Transverse colon (tissue), 4 donors: ENCODE data around the gene TCERG1L. TPM values are rescaled to one million over a fixed set of nuclear protein-coding genes. Genes with fewer than 3 reads are reported as not detected.
"Not testable (repeated sequence)": the region's sequence is repeated elsewhere in the genome, so short reads cannot be mapped to it uniquely, and the experiment has no call there.

Experiments
- DNase-seq: peaks from one replicate; pipeline ENCODE4 v3.0.0-alpha.2; 2019
- H3K27ac ChIP-seq, 4 donors: fragments of 200-600 bp; sonication (generic); 2 replicates each; pipeline ENCODE4 v1.5.1; 2016 to 2018; ENCODE audit warnings: inconsistent platforms in 4 of 4
- H3K27me3 ChIP-seq: fragments of 200-600 bp; sonication (generic); 2 replicates; pipeline ENCODE4 v1.5.1; 2017; ENCODE audit warnings: inconsistent platforms
- H3K36me3 ChIP-seq, 4 donors: fragments of 200-600 bp; sonication (generic); 2 replicates each; pipeline ENCODE4 v1.5.1; 2017 to 2019; ENCODE audit warnings: inconsistent platforms in 4 of 4
- H3K4me1 ChIP-seq, 4 donors: fragments of 200-600 bp; sonication (generic); 2 replicates each; pipeline ENCODE4 v1.5.1; 2017 to 2020; ENCODE audit warnings: inconsistent platforms in 4 of 4
- H3K4me3 ChIP-seq, 4 donors: fragments of 200-600 bp; sonication (generic); 1 replicate in 1 of 4; 2 replicates in 3 of 4; pipeline versions ENCODE4 v1.5.1 to v1.6.1; 2017 to 2019; ENCODE audit warnings: inconsistent platforms in 4 of 4
- H3K9me3 ChIP-seq, 2 donors: fragments of 200-600 bp; sonication (generic); 2 replicates each; pipeline ENCODE4 v1.5.1; 2017 to 2019; ENCODE audit warnings: inconsistent platforms in 2 of 2
- EP300 ChIP-seq: sonication (generic); formaldehyde crosslinking; IDR thresholded peaks from one replicate; pipeline ENCODE4 v1.6.1; 2017; ENCODE audit warnings: antibody characterized with exemption, low read depth
- POLR2A ChIP-seq: fragments of 450-650 bp; IDR thresholded peaks from one replicate; pipeline ENCODE4 v1.6.1; 2016; ENCODE audit warnings: antibody characterized with exemption, mild to moderate bottlenecking, moderate library complexity
- POLR2AphosphoS5 ChIP-seq, 3 donors: sonication (generic); formaldehyde crosslinking; IDR thresholded peaks; one replicate each; pipeline ENCODE4 v1.6.1; 2016; ENCODE audit warnings: antibody characterized with exemption in 3 of 3
- WGBS, 2 donors: methylation state at CpG; one replicate each; pipeline ENCODE4 v1.1.5; 2018; ENCODE audit warnings: low coverage in 1 of 2; 5-methylcytosine and 5-hydroxymethylcytosine counted together
- in situ Hi-C, 4 donors: fragments of 200-750 bp; cut with MboI; loops; one replicate each; pipeline versions ENCODE4 v1.15.0 to v1.15.1; 2017; ENCODE audit warnings: low sequenced_read_pairs in 3 of 4, low pct_ligation_motif_present in 1 of 4, low pct_unique_long_range_greater_than_20kb in 1 of 4
- intact Hi-C: fragments of 100-400 bp; cut with DNase I; formaldehyde crosslinking; loops from one replicate; pipeline ENCODE4 v1.15.1; 2023; ENCODE audit warnings: low total_unique reads
- total RNA-seq, 4 donors: library from RNA; depleted of rRNA; stranded (reverse); fragments of >200 nt; gene quantifications; one replicate each; pipeline ENCODE4 v1.1.0, GENCODE V29; 2016
- TF ChIP-seq, protein P1 (sequence below), 5 experiments: fragments of 200-600 bp in 3 of 5; fragments of 450-650 bp in 2 of 5; sonication (generic) in 3 of 5; IDR thresholded peaks; 1 replicate in 2 of 5; 2 replicates in 3 of 5; pipeline ENCODE4 v1.5.1; 2016 to 2017; ENCODE audit warnings: antibody characterized with exemption in 5 of 5, inconsistent platforms in 3 of 5, mild to moderate bottlenecking in 2 of 5, moderate library complexity in 1 of 5

The TCERG1L gene
- total RNA-seq, 4 donors from 2014 or later: 0.16 TPM; not detected in 3

DNA sequence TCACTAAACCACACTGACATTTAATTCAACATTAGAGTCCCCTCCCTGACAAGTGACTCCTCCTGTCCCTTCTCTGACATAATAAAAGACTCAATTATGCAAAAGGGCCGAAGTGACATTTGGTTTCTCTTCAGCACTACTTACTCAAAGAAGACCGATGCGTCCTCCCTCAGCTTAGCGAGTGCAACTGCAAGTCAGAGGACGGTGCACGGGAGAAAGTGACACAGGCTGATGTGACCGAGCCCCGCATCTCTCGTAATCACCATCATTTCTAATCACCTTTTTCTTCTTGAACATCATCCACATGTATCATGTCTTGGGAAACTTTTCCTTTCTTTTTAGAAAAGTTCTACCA, 155.7 kb downstream of the TCERG1L start:
- in situ Hi-C loops (no loop called here), intact Hi-C loops (no loop called here)
- WGBS, 2 donors: 68 to 73% methylated on average over 8 to 9 of the region's 9 CpGs
- no peaks in the 10 kb centered on the region for H3K4me1 ChIP-seq
- no peaks in the 10 kb centered on the region for H3K27me3 ChIP-seq
- no peaks in the 10 kb centered on the region for H3K36me3 ChIP-seq
- DNase-seq: no peak
- H3K4me3 ChIP-seq: no peak overlapping the region
- H3K27ac ChIP-seq: no peak overlapping the region
- no peak for TF ChIP-seq POLR2AphosphoS5 (IDR thresholded peaks at IDR 0.05)
- no peaks in the 10 kb centered on the region for H3K9me3 ChIP-seq

DNA sequence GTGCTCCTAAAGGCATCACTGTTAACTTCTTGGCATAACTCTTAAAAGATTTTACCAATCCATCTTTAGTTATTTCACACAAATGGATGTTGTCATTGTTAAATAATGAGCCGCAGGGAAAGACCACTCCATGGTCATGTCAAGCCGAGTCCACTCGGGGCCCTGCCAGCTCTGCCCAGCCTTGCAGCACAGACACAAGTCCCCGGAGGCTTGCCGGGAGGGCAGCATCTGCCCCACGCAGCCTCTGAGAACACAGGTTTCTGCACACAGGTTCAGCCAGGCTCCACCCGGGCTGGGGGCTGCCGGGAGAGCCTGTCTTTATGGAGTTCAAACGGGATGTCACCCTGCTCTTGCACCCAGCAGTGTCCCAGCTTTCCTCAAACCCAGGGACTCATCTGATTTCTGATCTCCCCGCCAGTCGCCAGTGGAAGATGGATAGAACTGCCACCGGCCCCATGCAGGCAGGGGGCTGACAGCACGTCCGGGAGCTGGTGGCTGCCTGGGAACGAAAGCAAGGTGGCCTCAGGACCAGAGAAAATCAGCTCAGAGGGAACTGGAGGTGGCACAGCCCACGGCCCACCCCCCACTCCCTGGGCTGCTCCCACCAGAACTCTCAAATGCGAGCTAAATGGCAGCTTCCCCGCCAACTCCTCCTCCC, 156.2 kb downstream of the TCERG1L start:
- no peak for DNase-seq
- TF ChIP-seq POLR2AphosphoS5 (IDR thresholded peaks at IDR 0.05) (no peak), EP300 (no peak), POLR2A (no peak)
- TF ChIP-seq, protein P1, sequence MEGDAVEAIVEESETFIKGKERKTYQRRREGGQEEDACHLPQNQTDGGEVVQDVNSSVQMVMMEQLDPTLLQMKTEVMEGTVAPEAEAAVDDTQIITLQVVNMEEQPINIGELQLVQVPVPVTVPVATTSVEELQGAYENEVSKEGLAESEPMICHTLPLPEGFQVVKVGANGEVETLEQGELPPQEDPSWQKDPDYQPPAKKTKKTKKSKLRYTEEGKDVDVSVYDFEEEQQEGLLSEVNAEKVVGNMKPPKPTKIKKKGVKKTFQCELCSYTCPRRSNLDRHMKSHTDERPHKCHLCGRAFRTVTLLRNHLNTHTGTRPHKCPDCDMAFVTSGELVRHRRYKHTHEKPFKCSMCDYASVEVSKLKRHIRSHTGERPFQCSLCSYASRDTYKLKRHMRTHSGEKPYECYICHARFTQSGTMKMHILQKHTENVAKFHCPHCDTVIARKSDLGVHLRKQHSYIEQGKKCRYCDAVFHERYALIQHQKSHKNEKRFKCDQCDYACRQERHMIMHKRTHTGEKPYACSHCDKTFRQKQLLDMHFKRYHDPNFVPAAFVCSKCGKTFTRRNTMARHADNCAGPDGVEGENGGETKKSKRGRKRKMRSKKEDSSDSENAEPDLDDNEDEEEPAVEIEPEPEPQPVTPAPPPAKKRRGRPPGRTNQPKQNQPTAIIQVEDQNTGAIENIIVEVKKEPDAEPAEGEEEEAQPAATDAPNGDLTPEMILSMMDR (IDR thresholded peaks at IDR 0.05): no peak
- intact Hi-C loops: no loop called here

DNA sequence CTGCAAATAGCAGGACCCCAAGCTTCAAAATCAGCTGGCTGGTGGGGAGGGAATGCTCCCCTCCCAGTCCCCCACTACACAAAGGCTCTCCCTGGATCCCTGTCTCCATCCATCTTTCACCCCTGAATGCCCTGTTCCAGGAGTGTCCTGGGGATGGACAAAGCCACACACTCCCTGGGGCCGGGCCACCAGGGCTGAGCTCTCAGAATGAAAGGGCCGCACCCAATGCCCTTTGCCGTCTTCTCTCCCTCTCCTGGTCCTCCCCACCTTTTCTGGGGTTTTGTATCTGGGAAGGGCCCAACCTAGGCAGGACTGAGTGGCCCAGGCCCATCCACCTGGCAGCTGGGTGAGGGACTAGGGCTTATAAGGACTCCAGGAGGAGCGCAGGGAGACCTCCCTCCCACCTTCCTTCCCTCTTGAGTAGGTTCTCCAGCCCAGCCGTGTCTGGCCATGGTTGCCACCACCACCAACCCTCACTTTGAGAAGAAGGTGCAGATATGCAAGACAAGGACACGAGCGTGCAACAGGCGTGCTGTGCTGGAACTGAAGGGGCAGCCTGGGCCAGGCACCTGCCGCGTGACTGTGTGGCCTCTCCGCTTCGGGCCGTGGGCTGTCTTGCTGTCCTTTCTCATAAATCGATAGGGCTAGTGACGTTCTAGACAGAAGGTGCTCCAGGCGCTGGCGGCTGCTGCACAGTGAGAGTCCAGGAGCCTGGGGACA, 157.1 kb downstream of the TCERG1L start:
- no peak overlapping the region for H3K4me3 ChIP-seq
- H3K36me3 ChIP-seq: no peaks in the 10 kb centered on the region
- in situ Hi-C loops (no loop called here), intact Hi-C loops (no loop called here)
- H3K9me3 ChIP-seq: no peaks in the 10 kb centered on the region
- no peak overlapping the region for H3K27ac ChIP-seq
- no peaks in the 10 kb centered on the region for H3K27me3 ChIP-seq
- WGBS, 2 donors: 83% methylated on average over 17 of the region's 17 CpGs; no CpG with 5 or more reads in 1 of the 2 donors
- no peaks in the 10 kb centered on the region for H3K4me1 ChIP-seq
- no peak for DNase-seq
- TF ChIP-seq POLR2AphosphoS5 (IDR thresholded peaks at IDR 0.05): no peak
- TF ChIP-seq POLR2A: no peak
- TF ChIP-seq EP300: no peak
- TF ChIP-seq, protein P1 (IDR thresholded peaks at IDR 0.05): no peak

More for the DNA sequence above, 156.2 kb downstream of the TCERG1L start:
- Histone ChIP-seq H3K4me1 (no peaks in the 10 kb centered on the region), H3K27me3 (no peaks in the 10 kb centered on the region), H3K4me3 (no peak overlapping the region), H3K9me3 (no peaks in the 10 kb centered on the region), H3K36me3 (no peaks in the 10 kb centered on the region), H3K27ac (no peak overlapping the region)
- WGBS, 2 donors: 71 to 80% methylated on average over 1 to 18 of the region's 18 CpGs
- in situ Hi-C loops: no loop called here

DNA sequence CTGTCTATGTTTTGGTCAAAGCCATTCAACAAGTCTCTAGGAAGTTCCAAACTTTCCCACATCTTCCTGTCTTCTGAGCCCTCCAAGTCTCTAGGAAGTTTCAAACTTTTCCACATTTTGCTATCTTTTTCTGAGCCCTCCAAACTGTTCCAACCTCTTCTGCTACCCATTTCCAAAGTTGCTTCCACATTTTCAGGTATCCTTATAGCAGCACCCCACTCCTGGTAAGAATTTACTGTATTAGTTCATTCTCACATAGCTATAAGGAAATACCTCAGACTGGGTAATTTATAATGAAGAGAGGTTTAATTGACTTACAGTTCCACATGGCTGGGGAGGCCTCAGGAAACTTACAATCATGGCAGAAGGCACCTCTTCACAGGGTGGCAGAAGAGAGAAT, 159.1 kb downstream of the TCERG1L start:
- intact Hi-C loops, H3K9me3 ChIP-seq, DNase-seq, H3K36me3 ChIP-seq, H3K27me3 ChIP-seq, in situ Hi-C loops, H3K27ac ChIP-seq, H3K4me3 ChIP-seq, H3K4me1 ChIP-seq: not testable (repeated sequence)

DNA sequence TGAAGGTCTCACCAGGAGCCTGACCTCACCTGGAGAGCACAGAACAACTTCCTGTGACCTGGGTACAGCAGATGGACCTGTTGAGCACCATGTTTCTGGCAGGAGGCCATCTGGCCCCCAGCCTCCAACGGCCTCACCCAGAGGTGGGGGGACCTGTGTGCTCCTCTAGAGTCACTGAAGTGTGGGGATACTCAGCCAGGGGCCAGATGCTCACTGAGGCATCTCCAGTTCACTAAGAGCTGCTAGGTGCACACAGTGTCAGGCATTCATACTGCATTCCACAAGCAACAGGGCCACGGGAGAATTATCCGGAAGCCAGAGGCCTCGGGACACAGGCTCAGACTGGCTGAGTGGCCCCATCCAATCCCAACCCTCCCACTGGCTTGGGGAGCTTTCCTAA, 161.4 kb downstream of the TCERG1L start:
- intact Hi-C loops: no loop called here

More for the DNA sequence above, 161.4 kb downstream of the TCERG1L start:
- Histone ChIP-seq H3K9me3 (no peaks in the 10 kb centered on the region), H3K27ac (no peak overlapping the region), H3K27me3 (no peaks in the 10 kb centered on the region), H3K36me3 (no peaks in the 10 kb centered on the region), H3K4me3 (no peak overlapping the region), H3K4me1 (no peaks in the 10 kb centered on the region)
- DNase-seq: no peak
- 48% methylated on average over 4 of the region's 4 CpGs; no CpG with 5 or more reads in 1 of the 2 donors for WGBS, 2 donors
- TF ChIP-seq, protein P1 (IDR thresholded peaks at IDR 0.05): no peak
- TF ChIP-seq EP300 (no peak), POLR2AphosphoS5 (IDR thresholded peaks at IDR 0.05) (no peak), POLR2A (no peak)
- in situ Hi-C loops: no loop called here
